Suprapubic skin (tissue), 4 donors: Measurements from ENCODE around the gene WWC1. TPM values are rescaled to one million over a fixed set of nuclear protein-coding genes. Genes with fewer than 3 reads are reported as not detected.
"Not testable (repeated sequence)": the region's sequence is repeated elsewhere in the genome, so short reads cannot be mapped to it uniquely, and the experiment has no call there.

Experiments
- DNase-seq, 2 donors: peaks; one replicate each; pipeline ENCODE4 v3.0.0-alpha.2; 2019; ENCODE audit warnings: low spot score in 2 of 2
- H3K27ac ChIP-seq: fragments of 200-600 bp; sonication (generic); one replicate; pipeline ENCODE4 v1.5.1; 2019
- H3K27me3 ChIP-seq: fragments of 200-600 bp; sonication (generic); one replicate; pipeline ENCODE4 v1.5.1; 2019
- H3K36me3 ChIP-seq: fragments of 200-600 bp; sonication (generic); one replicate; pipeline ENCODE4 v1.5.1; 2019
- H3K4me1 ChIP-seq: fragments of 200-600 bp; sonication (generic); one replicate; pipeline ENCODE4 v1.5.1; 2019
- H3K4me3 ChIP-seq: fragments of 200-600 bp; sonication (generic); one replicate; pipeline ENCODE4 v1.5.1; 2019; ENCODE audit warnings: mild to moderate bottlenecking
- H3K9me3 ChIP-seq: fragments of 200-600 bp; sonication (generic); one replicate; pipeline ENCODE4 v1.5.1; 2019
- EP300 ChIP-seq: sonication (generic); formaldehyde crosslinking; IDR thresholded peaks from one replicate; pipeline ENCODE4 v1.6.1; 2017; ENCODE audit warnings: antibody characterized with exemption
- POLR2A ChIP-seq, 2 donors: fragments of 450-650 bp; IDR thresholded peaks; one replicate each; pipeline ENCODE4 v1.6.1; 2017; ENCODE audit warnings: antibody characterized with exemption in 2 of 2, mild to moderate bottlenecking in 2 of 2, moderate library complexity in 2 of 2
- POLR2AphosphoS5 ChIP-seq, 3 donors: sonication (generic); formaldehyde crosslinking; IDR thresholded peaks; one replicate each; pipeline ENCODE4 v1.6.1; 2017; ENCODE audit warnings: antibody characterized with exemption in 3 of 3
- WGBS: methylation state at CpG from one replicate; pipeline ENCODE4 v1.1.5; 2018; 5-methylcytosine and 5-hydroxymethylcytosine counted together
- total RNA-seq, 4 donors: library from RNA; depleted of rRNA; stranded (reverse); fragments of >200 nt; gene quantifications; one replicate each; pipeline ENCODE4 v1.1.0, GENCODE V29; 2016
- TF ChIP-seq, protein P1 (sequence below), 2 donors: fragments of 200-600 bp in 1 of 2; fragments of 450-650 bp in 1 of 2; sonication (generic) in 1 of 2; IDR thresholded peaks; one replicate each; pipeline ENCODE4 v1.5.1; 2016 to 2019; ENCODE audit warnings: antibody characterized with exemption in 2 of 2, mild to moderate bottlenecking in 1 of 2, moderate library complexity in 1 of 2

The WWC1 gene
- total RNA-seq, 4 donors from 2014 or later = 28.3 to 38.3 (median 31.6) TPM

DNA sequence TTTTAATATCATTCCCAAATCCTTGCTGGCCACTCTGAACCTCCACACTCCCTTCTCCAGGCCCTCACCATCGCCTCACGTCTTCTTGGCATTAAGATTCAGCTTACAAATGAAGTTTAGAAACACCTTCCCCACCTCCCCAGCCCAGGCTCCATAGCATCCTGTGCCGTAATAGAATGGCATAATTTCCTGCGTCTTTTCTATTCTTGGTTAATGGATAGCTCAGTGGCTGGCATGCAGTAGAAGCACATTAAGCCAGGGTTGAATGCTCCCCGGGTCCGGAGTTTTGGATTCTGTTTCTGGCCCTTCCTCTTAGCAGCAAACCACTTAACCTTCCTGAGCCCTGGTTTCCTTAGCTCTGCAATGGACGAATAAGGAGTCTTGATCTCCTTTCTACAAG lies 13.8 kb downstream of the WWC1 start:
- DNase-seq = no peak
- Histone ChIP-seq H3K4me3 (no peak overlapping the region), H3K27ac (no peak overlapping the region), H3K4me1 (peaks cover 8% of the 10 kb centered on the region), H3K9me3 (no peaks in the 10 kb centered on the region), H3K27me3 (no peaks in the 10 kb centered on the region), H3K36me3 (no peaks in the 10 kb centered on the region)
- 88% methylated on average over 7 of the region's 7 CpGs for WGBS
- TF ChIP-seq EP300 (no peak), POLR2AphosphoS5 (IDR thresholded peaks at IDR 0.05) (no peak), POLR2A (IDR thresholded peaks at IDR 0.05) (no peak)
- TF ChIP-seq, protein P1, sequence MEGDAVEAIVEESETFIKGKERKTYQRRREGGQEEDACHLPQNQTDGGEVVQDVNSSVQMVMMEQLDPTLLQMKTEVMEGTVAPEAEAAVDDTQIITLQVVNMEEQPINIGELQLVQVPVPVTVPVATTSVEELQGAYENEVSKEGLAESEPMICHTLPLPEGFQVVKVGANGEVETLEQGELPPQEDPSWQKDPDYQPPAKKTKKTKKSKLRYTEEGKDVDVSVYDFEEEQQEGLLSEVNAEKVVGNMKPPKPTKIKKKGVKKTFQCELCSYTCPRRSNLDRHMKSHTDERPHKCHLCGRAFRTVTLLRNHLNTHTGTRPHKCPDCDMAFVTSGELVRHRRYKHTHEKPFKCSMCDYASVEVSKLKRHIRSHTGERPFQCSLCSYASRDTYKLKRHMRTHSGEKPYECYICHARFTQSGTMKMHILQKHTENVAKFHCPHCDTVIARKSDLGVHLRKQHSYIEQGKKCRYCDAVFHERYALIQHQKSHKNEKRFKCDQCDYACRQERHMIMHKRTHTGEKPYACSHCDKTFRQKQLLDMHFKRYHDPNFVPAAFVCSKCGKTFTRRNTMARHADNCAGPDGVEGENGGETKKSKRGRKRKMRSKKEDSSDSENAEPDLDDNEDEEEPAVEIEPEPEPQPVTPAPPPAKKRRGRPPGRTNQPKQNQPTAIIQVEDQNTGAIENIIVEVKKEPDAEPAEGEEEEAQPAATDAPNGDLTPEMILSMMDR (IDR thresholded peaks at IDR 0.05) = no peak

DNA sequence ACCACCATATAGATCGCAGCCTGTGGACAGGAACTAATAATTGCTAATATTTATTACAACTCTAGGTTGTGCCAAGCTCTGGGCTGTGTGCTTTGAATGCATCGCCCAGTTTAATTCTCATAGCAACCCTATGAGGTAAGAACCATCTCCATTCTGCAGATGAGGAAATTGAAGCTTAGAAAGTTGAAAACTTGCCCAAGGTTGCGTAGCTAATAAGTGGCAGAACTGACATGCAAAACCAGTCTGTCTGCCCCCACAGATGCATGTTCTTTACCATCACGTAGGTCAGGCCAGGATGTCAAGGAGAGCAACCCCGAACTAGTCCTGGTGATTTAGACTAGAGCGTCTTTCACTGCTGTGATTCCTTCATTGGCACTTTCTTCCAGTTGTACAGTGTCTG lies 15.6 kb downstream of the WWC1 start:
- DNase-seq = no peak
- no peak overlapping the region for H3K27ac ChIP-seq

DNA sequence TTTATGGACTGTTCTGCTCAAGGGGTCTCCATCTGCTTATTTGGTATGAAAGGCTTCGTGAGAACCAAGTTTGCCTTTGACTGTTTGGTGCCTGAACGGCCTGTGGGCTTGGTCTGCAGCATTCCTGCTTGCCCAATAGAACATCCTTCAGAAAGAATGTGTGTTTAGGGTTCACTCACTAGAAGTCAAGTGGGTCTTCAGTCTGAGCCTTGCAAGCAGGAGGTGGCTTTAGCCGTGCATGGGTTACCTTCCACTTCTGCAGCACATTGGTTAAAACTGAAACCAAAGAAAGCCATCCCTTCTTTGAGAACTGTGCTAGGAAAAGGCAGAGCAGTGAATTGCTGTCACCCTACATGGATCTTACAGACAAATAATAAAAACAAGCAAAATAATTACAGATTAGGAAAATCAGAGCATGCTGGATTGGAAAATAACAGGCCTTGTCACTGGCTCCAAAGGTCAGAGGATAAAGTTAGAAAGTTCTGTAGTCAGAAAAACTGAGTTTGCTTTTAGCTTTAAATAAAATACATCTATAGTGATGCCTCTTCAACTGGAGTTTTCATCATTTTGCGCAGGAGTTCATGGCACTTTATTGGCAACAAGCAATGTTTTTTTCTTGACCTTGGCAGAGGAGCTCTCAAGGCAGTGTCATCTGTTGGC lies 16.6 kb downstream of the WWC1 start:
- Histone ChIP-seq H3K27ac (no peak overlapping the region), H3K4me1 (no peaks in the 10 kb centered on the region), H3K9me3 (no peaks in the 10 kb centered on the region), H3K27me3 (no peaks in the 10 kb centered on the region), H3K4me3 (no peak overlapping the region), H3K36me3 (no peaks in the 10 kb centered on the region)
- DNase-seq = no peak
- 88% methylated on average over 4 of the region's 4 CpGs for WGBS
- TF ChIP-seq POLR2AphosphoS5 (IDR thresholded peaks at IDR 0.05) (no peak), EP300 (no peak), POLR2A (IDR thresholded peaks at IDR 0.05) (no peak)
- TF ChIP-seq, protein P1 (IDR thresholded peaks at IDR 0.05) = no peak

More for the DNA sequence above, 15.6 kb downstream of the WWC1 start:
- H3K36me3 ChIP-seq = no peaks in the 10 kb centered on the region
- H3K4me1 ChIP-seq = no peaks in the 10 kb centered on the region
- H3K9me3 ChIP-seq = no peaks in the 10 kb centered on the region
- 71% methylated on average over 6 of the region's 6 CpGs for WGBS
- H3K27me3 ChIP-seq = no peaks in the 10 kb centered on the region
- TF ChIP-seq, protein P1 (IDR thresholded peaks at IDR 0.05) = no peak
- TF ChIP-seq EP300 = no peak
- TF ChIP-seq POLR2AphosphoS5 (IDR thresholded peaks at IDR 0.05) = no peak
- no peak for TF ChIP-seq POLR2A (IDR thresholded peaks at IDR 0.05)
- no peak overlapping the region for H3K4me3 ChIP-seq

DNA sequence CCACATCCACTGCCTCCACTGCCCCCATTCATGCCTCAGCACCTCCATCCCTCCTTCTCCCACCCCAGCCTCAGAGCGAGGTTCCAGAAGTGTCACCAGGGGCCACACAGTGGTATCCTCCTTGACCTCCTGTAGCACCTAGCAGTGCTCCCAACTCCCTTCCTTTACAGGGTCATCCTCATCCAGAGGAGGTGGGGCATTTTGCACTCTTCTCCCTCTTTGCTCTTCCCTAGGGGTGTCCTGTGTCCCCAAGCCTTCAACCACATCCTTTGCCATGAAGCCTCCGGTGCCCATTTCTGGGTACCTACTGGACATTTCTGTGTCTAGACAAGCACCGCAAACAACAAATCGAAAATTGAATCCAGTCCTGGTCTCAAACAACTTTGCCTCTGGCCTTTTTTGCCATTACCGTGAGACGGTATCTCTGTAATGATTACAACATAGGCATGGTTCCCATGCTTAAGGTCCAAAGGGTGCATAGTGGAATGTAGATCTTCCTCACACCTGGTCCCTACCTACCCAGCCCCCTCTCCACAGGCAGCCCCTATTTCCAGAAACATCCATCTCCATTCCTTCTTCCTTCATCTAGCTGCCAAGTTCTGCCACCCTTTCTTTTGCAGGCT lies 17.6 kb downstream of the WWC1 start:
- Histone ChIP-seq H3K36me3 (no peaks in the 10 kb centered on the region), H3K27me3 (no peaks in the 10 kb centered on the region), H3K4me1 (no peaks in the 10 kb centered on the region), H3K9me3 (no peaks in the 10 kb centered on the region), H3K27ac (no peak overlapping the region), H3K4me3 (no peak overlapping the region)
- TF ChIP-seq EP300 = no peak
- TF ChIP-seq POLR2A (IDR thresholded peaks at IDR 0.05) = no peak
- no peak for TF ChIP-seq POLR2AphosphoS5 (IDR thresholded peaks at IDR 0.05)
- TF ChIP-seq, protein P1 (IDR thresholded peaks at IDR 0.05) = no peak
- WGBS = 84% methylated on average over 6 of the region's 6 CpGs
- no peak for DNase-seq

DNA sequence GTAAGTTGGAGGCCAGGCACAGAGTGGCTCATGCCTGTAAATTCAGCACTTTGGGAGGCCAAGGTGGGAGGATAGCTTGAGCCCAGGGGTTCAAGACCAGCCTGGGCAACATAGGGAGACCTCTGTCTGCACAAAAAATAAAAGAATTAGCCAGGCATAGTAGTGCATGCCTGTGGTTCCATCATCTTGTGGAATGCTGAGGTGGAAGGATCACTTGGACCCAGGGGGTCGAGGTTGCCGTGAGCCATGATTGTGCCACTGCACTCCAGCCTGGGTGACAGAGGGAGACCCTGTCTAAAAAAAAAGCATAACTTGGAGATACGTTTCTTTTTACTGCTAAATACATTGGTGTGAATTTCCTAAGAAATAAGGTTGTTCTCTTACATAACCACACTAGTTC lies 19.1 kb downstream of the WWC1 start:
- DNase-seq, H3K27me3 ChIP-seq, H3K9me3 ChIP-seq, H3K4me3 ChIP-seq, H3K27ac ChIP-seq, H3K36me3 ChIP-seq: not testable (repeated sequence)
- peaks cover 12% of the 10 kb centered on the region for H3K4me1 ChIP-seq
- 82% methylated on average over 3 of the region's 3 CpGs for WGBS
